OCI-LY1 (cell line): ENCODE data around the gene WNT6.

Experiments
- H2AFZ ChIP-seq: fragments of 200-600 bp; sonication (generic), shearing (Covaris generic); 2 replicates; pipeline ENCODE4 v1.6.0; 2014; ENCODE audit warnings: antibody characterized with exemption, mild to moderate bottlenecking, low read length
- H3F3A ChIP-seq: fragments of 200-600 bp; sonication (generic), shearing (Covaris generic); 2 replicates; pipeline ENCODE4 v1.6.0; 2014; ENCODE audit warnings: mild to moderate bottlenecking, antibody characterized with exemption, low read length, moderate library complexity; ENCODE audit not compliant: insufficient read depth
- H3K27ac ChIP-seq: fragments of 200-600 bp; sonication (generic); 2 replicates; pipeline ENCODE4 v1.5.1; 2014; ENCODE audit warnings: low read length, mixed run types, mild to moderate bottlenecking, low read depth; ENCODE audit not compliant: poor library complexity, severe bottlenecking
- H3K27me3 ChIP-seq: fragments of 200-600 bp; sonication (generic); 2 replicates; pipeline ENCODE4 v1.6.0; 2014; ENCODE audit warnings: antibody characterized with exemption, mild to moderate bottlenecking, low read length, moderate library complexity; ENCODE audit not compliant: insufficient read depth
- H3K36me3 ChIP-seq: fragments of 200-600 bp; sonication (generic); 2 replicates; pipeline ENCODE4 v1.6.1; 2014; ENCODE audit warnings: mild to moderate bottlenecking, antibody characterized with exemption, low read length, moderate library complexity, mixed read lengths; ENCODE audit not compliant: insufficient read depth
- H3K4me1 ChIP-seq: fragments of 200-600 bp; sonication (generic); 2 replicates; pipeline ENCODE4 v1.5.1; 2014; ENCODE audit warnings: mild to moderate bottlenecking, low read length, moderate library complexity; ENCODE audit not compliant: insufficient read depth, severe bottlenecking
- H3K4me2 ChIP-seq: fragments of 200-600 bp; sonication (generic), shearing (Covaris generic); 2 replicates; pipeline ENCODE4 v1.6.1; 2014; ENCODE audit warnings: low read length
- H3K4me3 ChIP-seq: fragments of 200-600 bp; sonication (generic); 2 replicates; pipeline ENCODE4 v1.5.1; 2014; ENCODE audit warnings: low read length, low read depth, mild to moderate bottlenecking, mixed read lengths; ENCODE audit not compliant: poor library complexity, severe bottlenecking
- H3K79me2 ChIP-seq: fragments of 200-600 bp; shearing (Covaris generic); 2 replicates; pipeline ENCODE4 v1.6.1; 2016; ENCODE audit warnings: mixed run types, low read length, mixed read lengths; ENCODE audit not compliant: insufficient read depth
- H3K9ac ChIP-seq: fragments of 200-600 bp; sonication (generic), shearing (Covaris generic); 2 replicates; pipeline ENCODE4 v1.6.1; 2014; ENCODE audit warnings: mild to moderate bottlenecking, low read length, mixed read lengths
- H3K9me2 ChIP-seq: fragments of 200-600 bp; sonication (generic), shearing (Covaris generic); 2 replicates; pipeline ENCODE4 v1.6.1; 2014; ENCODE audit warnings: low read depth, mild to moderate bottlenecking, low read length, mixed read lengths
- H3K9me3 ChIP-seq: fragments of 200-600 bp; shearing (Covaris generic); 2 replicates; pipeline ENCODE4 v1.6.1; 2014; ENCODE audit warnings: low read length, mixed read lengths
- H4K20me1 ChIP-seq: fragments of 200-600 bp; sonication (generic), shearing (Covaris generic); 2 replicates; pipeline ENCODE4 v1.6.0; 2016; ENCODE audit warnings: mild to moderate bottlenecking, low read length; ENCODE audit not compliant: insufficient read depth
- EZH2 ChIP-seq: fragments of 200-600 bp; sonication (generic), shearing (Covaris generic); IDR thresholded peaks from 2 replicates; pipeline ENCODE4 v1.8.0; 2017; ENCODE audit warnings: borderline replicate concordance, mixed run types, mild to moderate bottlenecking, antibody characterized with exemption, low read length, moderate library complexity, mixed read lengths
- TF ChIP-seq, protein P1 (sequence below): fragments of 200-600 bp; sonication (generic), shearing (Covaris generic); IDR thresholded peaks from 2 replicates; pipeline ENCODE4 v1.5.1; 2017; ENCODE audit warnings: mild to moderate bottlenecking, antibody characterized with exemption, low read length, moderate library complexity, mixed read lengths

Gene WNT6

GRCh38 chr2:218904176-218904575, 44.6 kb downstream of the WNT6 start:
- Histone ChIP-seq H3K36me3 (no peaks in the 10 kb centered on the region), H3K4me3 (no peak overlapping the region), H2AFZ (no peak overlapping the region), H3K27me3 (no peaks in the 10 kb centered on the region; the same call in 1 of the 2 replicates), H3K4me1 (peaks cover 7% of the 10 kb centered on the region), H4K20me1 (no peaks in the 10 kb centered on the region), H3K4me2 (no peak overlapping the region), H3K9ac (no peak overlapping the region), H3K9me3 (no peaks in the 10 kb centered on the region), H3K27ac (no peak overlapping the region), H3K79me2 (no peaks in the 10 kb centered on the region), H3F3A (no peaks in the 10 kb centered on the region), H3K9me2 (no peaks in the 10 kb centered on the region)
- TF ChIP-seq, protein P1, sequence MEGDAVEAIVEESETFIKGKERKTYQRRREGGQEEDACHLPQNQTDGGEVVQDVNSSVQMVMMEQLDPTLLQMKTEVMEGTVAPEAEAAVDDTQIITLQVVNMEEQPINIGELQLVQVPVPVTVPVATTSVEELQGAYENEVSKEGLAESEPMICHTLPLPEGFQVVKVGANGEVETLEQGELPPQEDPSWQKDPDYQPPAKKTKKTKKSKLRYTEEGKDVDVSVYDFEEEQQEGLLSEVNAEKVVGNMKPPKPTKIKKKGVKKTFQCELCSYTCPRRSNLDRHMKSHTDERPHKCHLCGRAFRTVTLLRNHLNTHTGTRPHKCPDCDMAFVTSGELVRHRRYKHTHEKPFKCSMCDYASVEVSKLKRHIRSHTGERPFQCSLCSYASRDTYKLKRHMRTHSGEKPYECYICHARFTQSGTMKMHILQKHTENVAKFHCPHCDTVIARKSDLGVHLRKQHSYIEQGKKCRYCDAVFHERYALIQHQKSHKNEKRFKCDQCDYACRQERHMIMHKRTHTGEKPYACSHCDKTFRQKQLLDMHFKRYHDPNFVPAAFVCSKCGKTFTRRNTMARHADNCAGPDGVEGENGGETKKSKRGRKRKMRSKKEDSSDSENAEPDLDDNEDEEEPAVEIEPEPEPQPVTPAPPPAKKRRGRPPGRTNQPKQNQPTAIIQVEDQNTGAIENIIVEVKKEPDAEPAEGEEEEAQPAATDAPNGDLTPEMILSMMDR = no peak
- TF ChIP-seq EZH2 = no peak

DNA sequence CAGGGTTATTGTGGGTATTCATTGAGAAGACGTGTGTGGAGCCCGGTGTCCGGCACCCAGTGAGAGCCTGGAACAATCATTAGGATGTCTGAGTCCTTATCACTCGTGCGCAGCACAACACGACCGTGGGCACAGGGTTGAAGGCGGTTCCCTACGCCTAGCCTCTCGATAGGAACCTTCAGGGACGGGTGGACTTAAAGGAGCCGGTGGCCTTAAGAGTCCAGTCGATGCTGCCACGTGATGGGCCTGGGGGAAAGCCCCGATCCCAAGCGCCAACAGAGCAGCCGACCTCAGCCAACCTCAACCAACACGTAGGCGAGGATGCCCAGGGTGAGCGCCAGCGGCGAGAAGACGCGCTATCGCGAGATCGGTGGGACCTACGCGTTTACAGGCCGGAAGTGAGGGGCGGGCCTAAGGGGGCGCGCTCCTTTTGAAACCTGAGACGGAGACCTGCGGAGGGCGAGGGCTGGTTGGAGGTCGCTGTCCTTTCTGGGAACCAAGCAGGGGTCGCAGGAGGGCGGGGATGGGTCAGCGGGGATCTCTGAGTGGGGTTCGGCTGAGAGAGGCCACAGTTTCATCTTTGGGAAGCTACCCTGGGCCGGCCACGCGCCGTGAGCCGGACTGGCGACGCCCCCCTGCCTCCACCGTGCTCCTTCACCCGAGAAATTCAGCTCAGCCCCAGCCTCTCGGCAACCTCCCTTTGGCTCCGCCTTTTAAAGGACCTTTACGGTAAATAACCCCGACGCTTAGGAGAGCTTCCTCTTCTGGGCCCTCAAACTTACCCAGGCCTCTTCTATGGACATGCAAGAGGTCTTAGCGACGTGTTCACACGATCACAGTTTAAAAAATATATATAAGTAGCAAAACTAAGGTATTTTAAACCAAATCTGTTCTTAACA, 49.4 kb downstream of the WNT6 start:
- Histone ChIP-seq H3F3A (no peaks in the 10 kb centered on the region), H3K9me2 (no peaks in the 10 kb centered on the region), H3K9ac (peak overlapping the region; percentile 58), H3K4me3 (peak overlapping the region; percentile 62), H3K9me3 (no peaks in the 10 kb centered on the region), H3K4me2 (peak overlapping the region; percentile 75), H2AFZ (peak overlapping the region; percentile 42), H3K4me1 (peaks cover 20% of the 10 kb centered on the region), H3K36me3 (no peaks in the 10 kb centered on the region), H4K20me1 (no peaks in the 10 kb centered on the region), H3K27me3 (no peaks in the 10 kb centered on the region), H3K79me2 (no peaks in the 10 kb centered on the region), H3K27ac (no peak overlapping the region)
- TF ChIP-seq, protein P1 = no peak
- no peak for TF ChIP-seq EZH2

DNA sequence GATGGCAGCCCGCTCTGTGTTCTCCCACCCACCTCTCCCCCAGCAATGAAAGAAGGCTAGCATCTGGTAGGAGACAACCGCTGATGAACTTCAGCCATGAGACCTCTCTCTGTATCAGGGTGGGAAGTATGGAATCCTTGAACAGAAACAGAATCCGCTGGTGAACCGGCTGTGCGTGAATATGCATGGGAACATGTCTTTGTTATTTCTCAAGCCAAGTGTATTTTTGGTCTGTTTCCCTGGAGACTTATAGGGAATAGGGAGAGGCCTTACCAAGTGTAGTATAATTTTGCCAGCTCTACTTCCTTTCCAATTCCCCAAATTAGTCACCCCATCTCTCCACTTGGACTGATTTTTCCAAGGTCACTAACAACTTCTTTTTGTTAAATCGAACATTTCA, 51.1 kb downstream of the WNT6 start:
- H3K27me3 ChIP-seq = no peaks in the 10 kb centered on the region
- TF ChIP-seq EZH2 = no peak
- H3K4me1 ChIP-seq = peaks cover 20% of the 10 kb centered on the region
- no peaks in the 10 kb centered on the region for H3K36me3 ChIP-seq
- H2AFZ ChIP-seq = no peak overlapping the region
- H3K9me3 ChIP-seq = no peaks in the 10 kb centered on the region
- no peak overlapping the region for H3K4me3 ChIP-seq
- H3K27ac ChIP-seq = no peak overlapping the region
- no peaks in the 10 kb centered on the region for H4K20me1 ChIP-seq
- no peak overlapping the region for H3K9ac ChIP-seq
- no peak overlapping the region for H3K4me2 ChIP-seq
- H3F3A ChIP-seq = no peaks in the 10 kb centered on the region
- H3K9me2 ChIP-seq = no peaks in the 10 kb centered on the region
- H3K79me2 ChIP-seq = no peaks in the 10 kb centered on the region
